ENCODE results near the gene PROCA1. TPM values are rescaled to one million over a fixed set of nuclear protein-coding genes. Genes with fewer than 3 reads are reported as not detected.
A peak's percentile ranks its signal among the peaks of the same experiment; 100 is the strongest.

PROCA1 gene
- total and polyA plus RNA-seq, 9 of the 15 experiments (the other 6 are each of a cell fraction or from before 2014, with no cell fraction given): 0.78 to 16.2 (median 5.6) TPM

DNA sequence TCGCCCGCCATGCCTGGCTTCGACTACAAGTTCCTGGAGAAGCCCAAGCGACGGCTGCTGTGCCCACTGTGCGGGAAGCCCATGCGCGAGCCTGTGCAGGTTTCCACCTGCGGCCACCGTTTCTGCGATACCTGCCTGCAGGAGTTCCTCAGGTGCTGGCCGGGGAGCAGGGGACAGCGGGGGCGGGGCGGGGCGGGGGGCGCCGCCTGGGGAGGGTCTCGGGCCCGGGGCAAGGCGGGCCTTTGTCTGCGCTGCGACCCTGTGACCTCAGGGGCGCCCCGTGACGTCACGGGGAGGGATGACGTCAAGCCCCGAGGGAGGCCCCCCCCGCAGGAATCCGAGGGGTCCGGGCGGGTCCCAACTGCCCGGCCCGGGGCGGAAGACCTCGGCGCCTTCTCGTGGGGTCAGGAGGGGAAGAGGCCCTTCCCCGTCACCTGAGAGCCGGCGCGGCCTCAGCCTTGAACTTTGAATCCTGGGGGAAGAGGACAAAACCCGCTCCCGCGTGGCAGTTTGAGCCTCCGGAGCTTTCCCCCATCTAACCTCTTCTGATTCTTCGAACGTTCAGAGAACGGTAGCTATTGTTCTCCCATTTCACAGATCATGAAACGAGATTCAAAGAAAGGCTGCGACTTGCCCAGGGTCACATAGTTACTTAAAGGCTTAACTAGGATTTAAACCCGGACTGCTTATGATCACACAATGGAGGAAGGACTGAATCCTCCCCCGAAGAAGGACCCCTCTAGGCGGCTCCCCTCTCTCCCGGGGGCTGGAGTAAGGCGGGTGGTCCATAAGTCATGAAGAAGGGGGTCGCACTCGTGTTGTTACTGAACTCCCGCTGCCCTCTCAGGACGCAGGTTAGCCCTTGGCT, 32.6 kb upstream of the PROCA1 start (continued):
- TF ChIP-seq, protein P1, sequence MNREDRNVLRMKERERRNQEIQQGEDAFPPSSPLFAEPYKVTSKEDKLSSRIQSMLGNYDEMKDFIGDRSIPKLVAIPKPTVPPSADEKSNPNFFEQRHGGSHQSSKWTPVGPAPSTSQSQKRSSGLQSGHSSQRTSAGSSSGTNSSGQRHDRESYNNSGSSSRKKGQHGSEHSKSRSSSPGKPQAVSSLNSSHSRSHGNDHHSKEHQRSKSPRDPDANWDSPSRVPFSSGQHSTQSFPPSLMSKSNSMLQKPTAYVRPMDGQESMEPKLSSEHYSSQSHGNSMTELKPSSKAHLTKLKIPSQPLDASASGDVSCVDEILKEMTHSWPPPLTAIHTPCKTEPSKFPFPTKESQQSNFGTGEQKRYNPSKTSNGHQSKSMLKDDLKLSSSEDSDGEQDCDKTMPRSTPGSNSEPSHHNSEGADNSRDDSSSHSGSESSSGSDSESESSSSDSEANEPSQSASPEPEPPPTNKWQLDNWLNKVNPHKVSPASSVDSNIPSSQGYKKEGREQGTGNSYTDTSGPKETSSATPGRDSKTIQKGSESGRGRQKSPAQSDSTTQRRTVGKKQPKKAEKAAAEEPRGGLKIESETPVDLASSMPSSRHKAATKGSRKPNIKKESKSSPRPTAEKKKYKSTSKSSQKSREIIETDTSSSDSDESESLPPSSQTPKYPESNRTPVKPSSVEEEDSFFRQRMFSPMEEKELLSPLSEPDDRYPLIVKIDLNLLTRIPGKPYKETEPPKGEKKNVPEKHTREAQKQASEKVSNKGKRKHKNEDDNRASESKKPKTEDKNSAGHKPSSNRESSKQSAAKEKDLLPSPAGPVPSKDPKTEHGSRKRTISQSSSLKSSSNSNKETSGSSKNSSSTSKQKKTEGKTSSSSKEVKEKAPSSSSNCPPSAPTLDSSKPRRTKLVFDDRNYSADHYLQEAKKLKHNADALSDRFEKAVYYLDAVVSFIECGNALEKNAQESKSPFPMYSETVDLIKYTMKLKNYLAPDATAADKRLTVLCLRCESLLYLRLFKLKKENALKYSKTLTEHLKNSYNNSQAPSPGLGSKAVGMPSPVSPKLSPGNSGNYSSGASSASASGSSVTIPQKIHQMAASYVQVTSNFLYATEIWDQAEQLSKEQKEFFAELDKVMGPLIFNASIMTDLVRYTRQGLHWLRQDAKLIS (CRISPR knock-in tag; IDR thresholded peaks at IDR 0.05): peak; percentile 48
- no peak for TF ChIP-seq MITF (IDR thresholded peaks at IDR 0.05)
- TF ChIP-seq ESRRA (IDR thresholded peaks at IDR 0.05; ENCODE audit: borderline replicate concordance, low read depth): no peak
- no peak for TF ChIP-seq MBD2 (IDR thresholded peaks at IDR 0.05; ENCODE audit: borderline replicate concordance, low read depth)
- TF ChIP-seq, protein P2, sequence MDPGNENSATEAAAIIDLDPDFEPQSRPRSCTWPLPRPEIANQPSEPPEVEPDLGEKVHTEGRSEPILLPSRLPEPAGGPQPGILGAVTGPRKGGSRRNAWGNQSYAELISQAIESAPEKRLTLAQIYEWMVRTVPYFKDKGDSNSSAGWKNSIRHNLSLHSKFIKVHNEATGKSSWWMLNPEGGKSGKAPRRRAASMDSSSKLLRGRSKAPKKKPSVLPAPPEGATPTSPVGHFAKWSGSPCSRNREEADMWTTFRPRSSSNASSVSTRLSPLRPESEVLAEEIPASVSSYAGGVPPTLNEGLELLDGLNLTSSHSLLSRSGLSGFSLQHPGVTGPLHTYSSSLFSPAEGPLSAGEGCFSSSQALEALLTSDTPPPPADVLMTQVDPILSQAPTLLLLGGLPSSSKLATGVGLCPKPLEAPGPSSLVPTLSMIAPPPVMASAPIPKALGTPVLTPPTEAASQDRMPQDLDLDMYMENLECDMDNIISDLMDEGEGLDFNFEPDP (CRISPR knock-in tag; IDR thresholded peaks at IDR 0.05): peak; percentile 60; the same call in 1 of the 2 replicates
- no peak for TF ChIP-seq ZNF407 (IDR thresholded peaks at IDR 0.05; ENCODE audit: low read depth)
- no peak for TF ChIP-seq ARID3A (IDR thresholded peaks at IDR 0.05; ENCODE audit: borderline replicate concordance, low read depth, low read length)
- no peak for TF ChIP-seq PML (IDR thresholded peaks at IDR 0.05; ENCODE audit: low read length)
- TF ChIP-seq MEIS2 (IDR thresholded peaks at IDR 0.05; ENCODE audit: partially characterized antibody): no peak
